Ovary (tissue), 3 donors: ENCODE results near the gene WIZ.

ENCODE experiments used
- CTCF ChIP-seq, 3 donors: fragments of 450-650 bp in 2 of 3; fragments of 200-600 bp in 1 of 3; IDR thresholded peaks; one replicate each; pipeline versions ENCODE4 v1.5.1 to v1.8.0; 2016 to 2022; ENCODE audit warnings: antibody characterized with exemption in 3 of 3, mild to moderate bottlenecking in 1 of 3
- POLR2A ChIP-seq: fragments of 450-650 bp; IDR thresholded peaks from one replicate; pipeline ENCODE4 v1.6.1; 2017; ENCODE audit warnings: antibody characterized with exemption, mild to moderate bottlenecking, moderate library complexity
- donor health status: DM: no; HTN: no; CAD: no.

GRCh38 chr19:15449620-15450527, at the start of gene WIZ:
- TF ChIP-seq POLR2A (no peak), CTCF (IDR thresholded peaks at IDR 0.05) (no peak)
